HG02884 (cell line): ENCODE results near the gene LHPP.

ENCODE experiments used
- ATAC-seq: cut with Tn5 transposase; IDR thresholded peaks from one replicate; pipeline ENCODE4 v1.9.1; 2021; ENCODE audit warnings: mild to moderate bottlenecking, moderate library complexity; ENCODE audit not compliant: unreplicated experiment

Gene LHPP

GRCh38 chr10:124637746-124638145 is 176.1 kb downstream of the LHPP start:
- ATAC-seq, result no peak

- ATAC-seq, result no peak
Measured at GRCh38 chr10:124639206-124639605, 177.6 kb downstream of the LHPP start.

GRCh38 chr10:124639646-124640045 is 178.0 kb downstream of the LHPP start:
- no peak for ATAC-seq

- ATAC-seq, result no peak
Measured at GRCh38 chr10:124640056-124640455, 178.4 kb downstream of the LHPP start.

DNA sequence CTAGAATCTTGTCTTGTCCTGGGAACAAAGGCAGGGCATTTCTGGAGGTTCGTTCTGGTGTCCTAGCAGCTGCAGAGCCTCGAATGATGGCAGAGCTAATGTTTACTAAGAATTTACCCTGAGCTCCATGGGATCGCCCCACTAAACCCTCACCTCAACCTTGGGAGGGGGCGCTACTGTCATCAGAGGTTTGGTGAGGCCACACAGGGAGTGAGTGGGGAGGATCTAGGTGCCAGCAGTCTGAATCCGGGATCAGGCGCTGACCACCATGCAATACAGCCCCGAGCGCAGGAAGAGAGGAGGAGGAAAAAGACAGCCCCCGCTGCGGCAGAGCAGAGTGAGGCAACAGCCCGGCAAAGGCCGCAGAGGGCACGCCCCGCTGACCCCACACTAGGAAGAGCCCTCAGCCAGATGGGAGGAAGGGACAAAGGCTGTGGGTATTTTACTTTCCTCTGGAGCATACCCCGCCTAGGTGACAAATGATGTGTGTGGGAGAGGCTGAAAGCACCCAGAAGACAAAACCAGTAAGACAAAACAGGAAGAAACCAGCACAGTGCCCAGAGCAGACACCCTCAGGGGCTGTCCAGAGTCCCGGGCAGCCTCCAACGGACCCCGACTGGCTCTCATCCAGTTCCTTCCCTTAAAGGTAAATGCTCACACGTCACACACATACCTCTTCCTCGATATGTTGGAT is 179.1 kb downstream of the LHPP start:
- ATAC-seq, result no peak

GRCh38 chr10:124641282-124642087 is 179.9 kb downstream of the LHPP start:
- ATAC-seq, result no peak

- no peak for ATAC-seq
Measured at GRCh38 chr10:124642088-124642710, 180.6 kb downstream of the LHPP start.

DNA sequence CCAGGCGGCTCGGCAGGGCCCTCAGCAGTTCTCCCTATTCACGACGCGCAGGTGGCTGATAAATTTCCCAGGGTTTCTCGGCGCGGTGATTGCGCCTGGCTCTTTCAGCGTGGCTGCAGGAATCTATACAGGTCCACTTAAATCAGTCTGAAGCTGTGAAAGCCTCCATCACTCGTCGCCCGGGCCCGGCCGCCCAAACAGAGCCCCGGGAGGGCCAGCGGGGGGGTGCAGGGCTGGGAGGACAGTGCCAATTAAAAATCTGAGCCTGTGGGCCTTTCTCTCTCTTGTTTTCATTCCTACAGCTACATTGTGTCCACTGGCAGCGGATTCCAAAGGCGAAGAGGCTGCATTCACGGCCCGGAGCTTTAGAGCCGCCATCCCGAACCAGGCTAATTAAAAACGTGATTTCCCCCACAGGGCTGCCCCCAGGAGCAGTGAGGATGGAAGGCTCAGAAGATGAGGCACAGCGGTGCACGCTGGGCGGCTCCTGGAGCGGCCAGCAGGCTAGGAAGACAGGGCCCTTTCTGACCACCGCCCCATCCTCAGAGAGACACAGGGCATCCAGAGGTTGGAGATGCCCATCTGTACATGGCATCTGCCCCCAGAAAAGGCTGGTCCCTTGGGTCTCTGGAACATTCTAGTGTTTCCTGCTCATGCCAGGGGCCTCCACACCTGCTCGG is 181.8 kb downstream of the LHPP start:
- ATAC-seq, result no peak

- no peak for ATAC-seq
Measured at GRCh38 chr10:124644236-124644635, 182.6 kb downstream of the LHPP start.

DNA sequence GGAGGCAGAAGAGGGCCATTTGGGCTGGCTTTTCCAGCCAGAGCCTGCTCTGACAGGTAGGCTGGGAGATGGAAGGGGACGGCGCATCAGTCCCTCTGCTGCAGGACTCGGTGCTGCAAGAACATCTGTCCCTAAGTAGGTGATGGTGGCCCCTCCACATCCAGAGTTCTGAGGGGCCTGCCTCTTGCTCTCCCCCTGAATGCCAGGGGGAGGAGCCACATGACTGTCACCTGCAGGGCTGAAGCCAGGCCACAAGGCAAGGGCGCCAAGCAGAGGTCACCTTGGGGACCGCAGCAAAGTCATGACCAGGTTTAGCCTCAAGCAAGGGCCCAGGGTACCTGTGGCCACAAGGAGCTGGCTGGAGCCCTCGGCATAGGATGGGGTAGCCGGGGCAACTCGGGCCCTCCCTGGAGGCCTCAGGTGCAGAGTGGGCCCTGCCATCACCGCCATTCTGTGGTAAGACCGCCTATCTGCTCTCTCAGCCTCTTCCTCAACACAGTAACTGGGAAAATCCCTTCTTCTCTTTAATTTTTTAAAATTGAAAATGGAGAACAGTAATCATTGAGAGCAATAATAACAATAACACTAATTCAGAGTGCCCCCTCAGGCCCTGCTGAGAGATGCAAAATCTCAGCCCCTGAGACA is 183.3 kb downstream of the LHPP start:
- ATAC-seq, result no peak

DNA sequence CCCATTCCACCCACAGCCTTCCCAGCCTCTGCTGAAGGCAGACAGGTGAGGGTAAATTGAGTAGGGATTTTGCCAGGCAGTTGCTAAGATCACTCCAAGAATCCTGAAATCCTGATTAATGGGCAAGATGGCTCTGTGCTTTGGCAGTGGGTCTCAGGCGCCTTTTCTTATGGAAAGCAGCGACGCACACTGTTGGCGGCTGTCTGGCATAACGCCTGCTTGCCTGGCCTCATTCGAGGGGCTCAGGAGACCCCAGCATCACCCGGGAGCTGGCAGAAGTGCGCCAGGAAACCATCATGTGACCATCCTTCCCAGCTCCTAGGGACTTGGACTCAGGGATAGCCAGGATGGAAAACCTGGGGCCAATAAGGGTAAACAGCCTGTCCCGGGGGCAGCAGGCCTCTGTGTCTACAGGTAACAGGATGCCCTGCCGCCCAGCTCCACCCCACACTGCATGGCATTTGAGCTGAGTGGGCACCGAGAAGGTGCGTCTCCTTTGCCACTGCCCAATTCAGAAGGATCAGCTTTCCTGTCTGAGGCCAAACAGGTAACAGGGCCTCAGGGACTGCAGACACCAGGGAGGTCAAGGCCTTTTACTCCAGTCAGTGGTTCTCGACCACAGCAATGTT is 184.0 kb downstream of the LHPP start:
- no peak for ATAC-seq

GRCh38 chr10:124646483-124647352 is 185.1 kb downstream of the LHPP start:
- no peak for ATAC-seq

DNA sequence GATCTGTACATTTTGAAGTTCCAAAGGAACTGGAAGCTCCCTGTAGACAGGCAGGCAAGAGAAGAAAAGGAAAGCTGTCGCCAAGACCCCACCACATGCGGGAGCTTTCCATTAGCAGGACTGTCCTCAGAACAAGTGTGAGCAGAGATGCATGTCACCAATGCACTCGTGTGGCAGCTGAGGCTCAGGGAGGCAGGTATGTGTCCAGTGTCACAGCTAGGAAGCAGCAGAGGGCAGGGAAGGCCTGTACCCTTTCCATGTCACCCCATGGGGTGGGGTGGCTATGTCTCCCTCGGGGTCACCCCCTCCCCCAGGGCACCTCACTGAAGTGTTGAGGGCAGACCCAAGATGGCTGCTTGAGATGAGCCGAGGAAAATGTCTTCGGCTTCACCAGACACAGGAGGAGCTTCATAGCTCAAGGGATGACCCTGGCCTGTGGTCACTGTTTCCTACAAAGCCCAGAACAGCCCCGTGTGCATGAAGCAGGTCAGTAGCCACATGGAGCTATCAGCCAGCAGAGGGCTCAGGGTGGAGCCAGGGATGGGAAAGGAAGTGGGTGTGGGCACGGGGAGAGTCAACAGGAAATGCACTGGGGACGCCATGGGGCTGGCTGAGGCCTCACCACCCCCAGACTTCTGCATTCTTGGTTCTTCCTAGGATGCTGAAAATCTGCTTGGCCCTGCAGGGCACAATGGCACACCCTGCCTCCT is 186.0 kb downstream of the LHPP start:
- peak; percentile 44 for ATAC-seq

- no peak for ATAC-seq
Measured at GRCh38 chr10:124648131-124648475, 186.5 kb downstream of the LHPP start.

DNA sequence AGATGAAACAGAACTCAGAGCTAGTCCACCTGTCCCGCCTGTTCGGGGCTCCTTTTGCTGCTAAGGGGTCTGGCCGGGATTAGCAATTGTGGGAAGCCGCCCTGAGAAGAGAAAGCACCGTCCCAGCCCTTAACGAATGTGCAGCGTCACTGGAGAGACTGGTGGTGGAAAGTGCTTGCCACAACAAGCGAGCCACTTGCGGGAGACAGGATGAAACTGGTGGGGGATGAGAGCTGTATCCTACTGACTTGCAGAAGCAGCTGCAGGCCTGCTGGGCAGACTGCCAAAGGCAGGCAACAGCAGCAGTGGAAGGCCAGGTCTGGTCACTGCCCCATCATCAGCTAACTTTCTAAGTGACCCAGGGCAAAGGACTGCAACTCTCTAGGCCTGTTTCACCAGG is 187.1 kb downstream of the LHPP start:
- ATAC-seq, result no peak

GRCh38 chr10:124649214-124649613 is 187.6 kb downstream of the LHPP start:
- ATAC-seq, result no peak

DNA sequence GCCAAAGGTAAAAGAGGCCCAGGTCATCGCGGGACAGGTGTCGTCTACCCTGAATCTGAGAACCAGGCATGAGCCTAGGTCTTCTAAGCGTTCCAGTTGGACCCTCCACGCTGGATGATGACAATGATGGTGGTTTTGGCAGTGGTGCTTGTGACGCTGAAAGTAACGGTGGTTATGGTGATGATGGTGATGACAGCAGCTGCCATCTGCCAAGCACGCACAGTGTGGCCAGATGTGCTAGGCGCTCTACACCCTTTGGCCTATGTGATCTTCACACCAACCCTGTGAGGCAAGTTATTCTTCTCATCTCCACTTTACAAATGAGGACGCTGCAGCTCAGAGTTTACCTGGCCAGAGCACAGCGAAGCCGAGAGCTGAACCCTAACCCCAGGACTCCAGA is 188.6 kb downstream of the LHPP start:
- ATAC-seq, result no peak

DNA sequence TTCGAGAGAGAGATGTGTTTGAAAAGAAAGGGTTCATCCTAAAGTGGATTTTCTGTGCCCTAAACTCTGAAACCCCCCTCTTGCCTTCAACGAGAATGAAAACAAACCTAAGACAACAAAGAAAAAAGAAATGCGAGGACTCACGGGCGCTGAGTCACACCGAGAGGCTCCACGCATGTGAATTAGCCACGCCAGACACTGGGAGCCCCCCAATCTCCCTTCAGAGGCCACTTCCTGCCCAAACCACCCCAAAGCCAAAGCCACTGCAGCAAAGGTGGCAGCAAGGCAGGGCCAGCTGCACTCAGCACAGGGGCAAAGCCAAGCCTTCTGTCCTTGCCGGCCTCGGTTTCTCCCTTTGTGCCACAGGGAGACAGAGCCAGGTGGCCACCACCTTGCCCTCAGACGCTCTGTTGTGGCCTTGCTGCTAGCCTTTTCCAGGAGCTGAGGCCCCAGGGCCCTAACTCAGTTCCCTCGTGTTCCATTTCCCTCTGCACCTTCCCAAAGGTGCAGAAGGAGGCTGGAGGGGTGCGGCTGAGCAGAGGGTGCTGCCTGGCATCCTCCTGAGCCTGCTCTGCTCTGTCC is 189.3 kb downstream of the LHPP start:
- ATAC-seq, result no peak
